DMS153 treated with DMSO at 0.1 percent for 48 hours (cell line): ENCODE data around the gene ICOS.
"Not testable (repeated sequence)": the region's sequence is repeated elsewhere in the genome, so short reads cannot be mapped to it uniquely, and the experiment has no call there.

Experiments used
- DNase-seq: peaks from one replicate; lab custom pipeline; 2025; ENCODE audit not compliant: unreplicated experiment; lab: John Stamatoyannopoulos, UW

Gene ICOS

GRCh38 chr2:203916756-203917155 lies 19.8 kb upstream of the ICOS start:
- DNase-seq, result no peak

- no peak for DNase-seq
Observed at GRCh38 chr2:203918264-203918663, 18.3 kb upstream of the ICOS start.

- no peak for DNase-seq
Observed at GRCh38 chr2:203918839-203919238, 17.7 kb upstream of the ICOS start.

- no peak for DNase-seq
Observed at GRCh38 chr2:203925512-203926158, 10.9 kb upstream of the ICOS start.

- DNase-seq, result no peak
Observed at GRCh38 chr2:203928849-203929248, 7.7 kb upstream of the ICOS start.

GRCh38 chr2:203931262-203931661 lies 5.3 kb upstream of the ICOS start:
- DNase-seq, result not testable (repeated sequence)

GRCh38 chr2:203934041-203934492 lies 2.5 kb upstream of the ICOS start:
- no peak for DNase-seq

- DNase-seq, result no peak
Observed at GRCh38 chr2:203934711-203935438, 1.7 kb upstream of the ICOS start.

- no peak for DNase-seq
Observed at GRCh38 chr2:203935568-203935967, 995 bp upstream of the ICOS start.

- DNase-seq, result no peak
Observed at GRCh38 chr2:203936949-203937348, 386 bp downstream of the ICOS start.

- no peak for DNase-seq
Observed at GRCh38 chr2:203937788-203938187, 1.2 kb downstream of the ICOS start.

GRCh38 chr2:203940039-203940438 lies 3.5 kb downstream of the ICOS start:
- no peak for DNase-seq

GRCh38 chr2:203943493-203944382 lies 7.2 kb downstream of the ICOS start:
- DNase-seq, result not testable (repeated sequence)

GRCh38 chr2:203948733-203949132 lies 12.2 kb downstream of the ICOS start:
- no peak for DNase-seq

GRCh38 chr2:203949228-203949627 lies 12.7 kb downstream of the ICOS start:
- no peak for DNase-seq

GRCh38 chr2:203951366-203951902 lies 14.9 kb downstream of the ICOS start:
- no peak for DNase-seq

- no peak for DNase-seq
Observed at GRCh38 chr2:203959265-203959664, 22.7 kb downstream of the ICOS start.

- DNase-seq, result no peak
Observed at GRCh38 chr2:203959672-203960071, 23.1 kb downstream of the ICOS start.

- no peak for DNase-seq
Observed at GRCh38 chr2:203960811-203961210, 24.2 kb downstream of the ICOS start.

- not testable (repeated sequence) for DNase-seq
Observed at GRCh38 chr2:203965190-203965589, 28.6 kb downstream of the ICOS start.

- no peak for DNase-seq
Observed at GRCh38 chr2:203971251-203971650, 34.7 kb downstream of the ICOS start.
